ENCODE results near the gene MCTP1.
"Not testable (repeated sequence)": the region's sequence is repeated elsewhere in the genome, so short reads cannot be mapped to it uniquely, and the experiment has no call there.

Gene MCTP1

DNA sequence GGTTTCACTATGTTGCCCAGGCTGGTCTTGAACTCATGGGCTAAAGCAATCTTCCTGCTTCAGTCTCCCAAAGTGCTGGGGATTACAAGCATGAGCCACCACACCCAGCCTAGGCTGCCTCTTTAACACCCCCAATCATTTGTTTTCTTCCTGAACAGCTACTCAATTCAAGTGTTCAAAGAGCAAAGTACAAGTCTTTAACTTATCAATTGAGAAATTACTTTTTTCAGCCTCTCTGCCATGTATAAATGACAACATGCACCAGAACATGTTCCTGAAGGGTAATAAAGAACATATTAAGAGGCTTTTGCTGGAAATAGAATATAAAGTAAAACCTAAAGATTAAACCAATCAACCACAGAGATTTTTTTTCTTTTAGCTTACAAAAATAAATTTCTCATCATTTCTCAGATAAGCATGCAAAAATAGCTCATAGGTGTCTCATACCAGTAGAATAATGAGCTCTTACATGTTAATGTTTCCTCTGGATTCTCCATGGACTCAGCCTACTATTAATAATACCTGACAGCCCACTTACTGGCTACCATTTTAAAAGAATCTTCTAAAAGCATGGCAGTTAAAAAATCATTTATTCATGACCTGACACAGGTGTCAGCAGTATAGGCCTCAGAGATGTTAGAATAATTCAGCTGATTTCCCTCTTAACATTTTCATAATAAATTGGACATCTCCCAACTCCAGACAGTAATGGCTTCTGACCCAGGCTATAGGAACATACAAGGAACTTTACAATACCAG, 60.0 kb downstream of the MCTP1 start:
- Mint-ChIP-seq H3K9me3 (no peaks in the 10 kb centered on the region), H3K4me3 (no peak overlapping the region), H3K36me3 (ENCODE audit: low read depth) (no peaks in the 10 kb centered on the region), H3K27me3 (peaks cover 4% of the 10 kb centered on the region), H3K4me1 (ENCODE audit: low read depth) (no peaks in the 10 kb centered on the region), H3K27ac (no peak overlapping the region)

- Mint-ChIP-seq H3K36me3 (ENCODE audit: low read depth) (no peaks in the 10 kb centered on the region), H3K4me3 (no peak overlapping the region), H3K4me1 (ENCODE audit: low read depth) (no peaks in the 10 kb centered on the region), H3K27me3 (peaks cover 4% of the 10 kb centered on the region), H3K9me3 (no peaks in the 10 kb centered on the region), H3K27ac (no peak overlapping the region)
These were observed 61.2 kb downstream of the MCTP1 start for GRCh38 chr5:95223566-95224258.

- H3K36me3 Mint-ChIP-seq (ENCODE audit: low read depth), result no peaks in the 10 kb centered on the region
- H3K9me3 Mint-ChIP-seq, result no peaks in the 10 kb centered on the region
- H3K27ac Mint-ChIP-seq, result no peak overlapping the region
- peaks cover 4% of the 10 kb centered on the region for H3K27me3 Mint-ChIP-seq
- H3K4me3 Mint-ChIP-seq, result no peak overlapping the region
- H3K4me1 Mint-ChIP-seq (ENCODE audit: low read depth), result no peaks in the 10 kb centered on the region
These were observed 62.1 kb downstream of the MCTP1 start for GRCh38 chr5:95222836-95223235.

GRCh38 chr5:95221234-95221633, 63.7 kb downstream of the MCTP1 start:
- H3K36me3 Mint-ChIP-seq (ENCODE audit: low read depth), result no peaks in the 10 kb centered on the region
- no peak overlapping the region for H3K4me3 Mint-ChIP-seq
- H3K9me3 Mint-ChIP-seq, result no peaks in the 10 kb centered on the region
- H3K4me1 Mint-ChIP-seq (ENCODE audit: low read depth), result no peaks in the 10 kb centered on the region
- H3K27ac Mint-ChIP-seq, result no peak overlapping the region
- H3K27me3 Mint-ChIP-seq, result no peaks in the 10 kb centered on the region

DNA sequence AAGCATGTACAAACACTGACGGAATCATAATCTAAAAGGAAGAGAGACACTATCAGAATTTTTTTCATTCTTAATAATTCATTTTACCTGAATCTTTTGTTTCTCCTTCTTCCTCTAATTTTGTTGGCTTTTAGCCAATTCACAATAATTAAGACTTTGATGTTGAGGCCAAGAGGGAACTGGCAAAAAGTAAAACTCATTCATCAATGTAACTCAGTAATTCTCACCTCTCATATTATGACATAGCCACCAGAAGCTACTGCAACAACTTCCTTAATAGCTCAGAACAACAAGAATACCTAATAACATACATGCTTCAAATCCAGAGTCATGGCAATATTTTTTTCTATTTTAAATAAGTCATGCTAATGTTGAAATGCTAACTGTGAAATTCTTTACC, 64.5 kb downstream of the MCTP1 start:
- Mint-ChIP-seq H3K9me3 (no peaks in the 10 kb centered on the region), H3K4me3 (no peak overlapping the region), H3K4me1 (ENCODE audit: low read depth) (no peaks in the 10 kb centered on the region), H3K36me3 (ENCODE audit: low read depth) (no peaks in the 10 kb centered on the region), H3K27ac (no peak overlapping the region), H3K27me3 (no peaks in the 10 kb centered on the region)

GRCh38 chr5:95219411-95219810, 65.5 kb downstream of the MCTP1 start:
- H3K27me3 Mint-ChIP-seq, result no peaks in the 10 kb centered on the region
- H3K27ac Mint-ChIP-seq, result no peak overlapping the region
- no peaks in the 10 kb centered on the region for H3K9me3 Mint-ChIP-seq
- no peaks in the 10 kb centered on the region for H3K36me3 Mint-ChIP-seq (ENCODE audit: low read depth)
- H3K4me1 Mint-ChIP-seq (ENCODE audit: low read depth), result no peaks in the 10 kb centered on the region
- no peak overlapping the region for H3K4me3 Mint-ChIP-seq

DNA sequence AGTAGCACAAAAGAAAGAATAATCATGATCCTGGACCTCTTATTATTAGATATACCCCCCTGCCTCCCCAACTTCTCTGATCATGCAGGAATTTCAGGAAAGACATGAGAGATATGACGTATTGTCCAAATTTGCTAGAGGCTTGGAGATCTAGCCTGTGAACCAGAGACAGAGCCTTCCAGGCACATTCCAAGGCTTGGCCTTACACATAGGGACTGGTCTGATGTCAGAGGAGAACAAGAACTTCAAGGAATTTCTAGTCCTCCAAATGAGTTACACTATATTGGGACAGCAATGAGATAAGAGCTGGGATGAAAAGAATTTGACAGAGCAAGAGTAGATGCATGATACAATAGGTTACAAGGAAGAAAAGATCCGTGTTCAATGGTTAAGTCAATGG, 67.0 kb downstream of the MCTP1 start:
- H3K27me3 Mint-ChIP-seq, result no peaks in the 10 kb centered on the region
- H3K4me3 Mint-ChIP-seq, result no peak overlapping the region
- H3K4me1 Mint-ChIP-seq (ENCODE audit: low read depth), result no peaks in the 10 kb centered on the region
- no peaks in the 10 kb centered on the region for H3K36me3 Mint-ChIP-seq (ENCODE audit: low read depth)
- H3K9me3 Mint-ChIP-seq, result no peaks in the 10 kb centered on the region
- H3K27ac Mint-ChIP-seq, result no peak overlapping the region

GRCh38 chr5:95217351-95217750, 67.5 kb downstream of the MCTP1 start:
- Mint-ChIP-seq H3K4me1 (ENCODE audit: low read depth) (no peaks in the 10 kb centered on the region), H3K27me3 (no peaks in the 10 kb centered on the region), H3K36me3 (ENCODE audit: low read depth) (no peaks in the 10 kb centered on the region)

DNA sequence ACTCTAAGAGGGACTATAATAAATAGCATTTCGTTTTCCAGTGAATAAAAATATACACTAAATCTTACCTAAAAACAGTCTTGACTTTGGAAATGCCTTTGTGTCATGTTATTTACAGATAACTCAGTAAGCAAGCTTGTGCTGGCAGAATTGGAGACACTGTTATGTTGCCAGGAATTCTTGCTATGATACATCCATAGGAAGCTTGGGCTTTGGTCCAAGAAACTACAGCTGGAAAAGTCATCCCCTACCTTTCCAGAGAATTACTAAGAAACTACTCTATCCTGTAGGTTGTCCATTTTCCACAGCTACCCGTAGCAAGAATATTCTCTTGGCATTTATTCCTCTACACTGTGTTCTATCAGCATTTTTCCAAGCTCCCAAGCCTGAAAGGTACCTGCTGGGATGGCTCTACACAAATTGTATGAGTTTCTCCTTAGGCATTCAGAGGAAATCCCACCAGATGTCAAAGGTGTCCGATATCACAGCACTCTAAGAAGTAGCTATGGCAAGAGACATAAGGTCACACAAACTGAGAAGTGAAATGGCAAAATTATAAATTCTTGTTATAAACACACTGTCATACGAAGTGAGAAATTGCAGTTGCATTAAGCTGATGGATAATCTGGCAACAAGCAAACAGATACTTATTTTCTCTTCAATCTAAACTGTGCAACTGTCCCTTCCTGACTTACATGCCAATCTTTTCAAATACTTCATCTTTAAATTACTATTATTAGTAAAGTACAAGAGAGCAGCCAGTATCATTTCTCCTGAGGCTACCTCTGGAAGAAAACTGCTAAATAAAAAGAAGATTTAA, 68.5 kb downstream of the MCTP1 start:
- H3K4me3 Mint-ChIP-seq, result no peak overlapping the region
- no peak overlapping the region for H3K27ac Mint-ChIP-seq
- H3K4me1 Mint-ChIP-seq (ENCODE audit: low read depth), result no peaks in the 10 kb centered on the region
- no peaks in the 10 kb centered on the region for H3K9me3 Mint-ChIP-seq
- no peaks in the 10 kb centered on the region for H3K27me3 Mint-ChIP-seq
- H3K36me3 Mint-ChIP-seq (ENCODE audit: low read depth), result no peaks in the 10 kb centered on the region

More at GRCh38 chr5:95217351-95217750, 67.5 kb downstream of the MCTP1 start:
- Mint-ChIP-seq H3K4me3 (no peak overlapping the region), H3K9me3 (no peaks in the 10 kb centered on the region), H3K27ac (no peak overlapping the region)

DNA sequence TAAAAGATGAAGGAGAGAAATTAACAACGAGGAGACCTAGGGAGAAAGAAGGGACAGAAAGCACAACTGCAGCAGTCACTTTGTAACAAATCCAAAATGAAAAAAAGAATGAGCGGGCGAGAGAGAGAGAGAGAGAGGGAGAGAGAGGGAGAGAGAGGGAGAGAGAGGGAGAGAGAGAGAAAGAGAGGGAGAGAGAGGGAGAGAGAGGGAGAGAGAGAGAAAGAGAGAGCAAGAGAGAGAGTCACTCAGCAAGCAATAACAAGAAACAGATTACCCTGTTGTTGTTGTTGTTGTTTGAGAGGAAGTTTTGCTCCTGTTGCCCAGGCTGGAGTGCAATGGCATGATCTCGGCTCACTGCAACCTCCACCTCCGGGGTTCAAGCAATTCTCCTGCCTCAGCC, 77.1 kb downstream of the MCTP1 start:
- H3K36me3 Mint-ChIP-seq (ENCODE audit: low read depth); H3K9me3 Mint-ChIP-seq; H3K4me3 Mint-ChIP-seq; H3K27me3 Mint-ChIP-seq; H3K4me1 Mint-ChIP-seq (ENCODE audit: low read depth); H3K27ac Mint-ChIP-seq: not testable (repeated sequence)

- no peak overlapping the region for H3K4me3 Mint-ChIP-seq
- H3K9me3 Mint-ChIP-seq, result no peaks in the 10 kb centered on the region
- no peaks in the 10 kb centered on the region for H3K36me3 Mint-ChIP-seq (ENCODE audit: low read depth)
- no peaks in the 10 kb centered on the region for H3K27me3 Mint-ChIP-seq
- H3K27ac Mint-ChIP-seq, result no peak overlapping the region
- H3K4me1 Mint-ChIP-seq (ENCODE audit: low read depth), result no peaks in the 10 kb centered on the region
These were observed 90.0 kb downstream of the MCTP1 start for GRCh38 chr5:95194856-95195255.

- Mint-ChIP-seq H3K4me3 (no peak overlapping the region), H3K36me3 (ENCODE audit: low read depth) (no peaks in the 10 kb centered on the region), H3K9me3 (no peaks in the 10 kb centered on the region), H3K27ac (no peak overlapping the region), H3K27me3 (no peaks in the 10 kb centered on the region), H3K4me1 (ENCODE audit: low read depth) (no peaks in the 10 kb centered on the region)
These were observed 93.6 kb downstream of the MCTP1 start for GRCh38 chr5:95191330-95191729.

DNA sequence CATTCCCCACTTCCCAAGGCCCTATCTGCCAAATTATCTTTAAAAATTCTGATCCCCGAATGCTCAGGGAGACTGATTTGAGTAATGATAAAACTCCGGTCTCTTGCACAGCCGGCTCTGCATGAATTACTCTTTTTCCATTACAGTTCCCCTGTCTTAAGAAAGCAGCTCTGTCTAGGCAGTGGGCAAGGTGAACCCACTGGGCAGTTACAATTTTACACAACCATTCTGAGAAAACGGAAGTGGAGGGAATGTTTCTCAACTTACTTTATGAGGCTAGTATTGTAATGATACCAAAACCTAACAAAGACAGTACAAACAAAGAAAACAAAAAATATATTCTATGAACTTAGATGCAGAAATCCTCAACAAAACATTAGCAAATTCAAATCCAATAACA, 100.0 kb downstream of the MCTP1 start:
- H3K9me3 Mint-ChIP-seq, result peaks cover 3% of the 10 kb centered on the region
- H3K27ac Mint-ChIP-seq, result no peak overlapping the region

GRCh38 chr5:95181644-95182043, 103.2 kb downstream of the MCTP1 start:
- peaks cover 8% of the 10 kb centered on the region for H3K27me3 Mint-ChIP-seq
- no peaks in the 10 kb centered on the region for H3K36me3 Mint-ChIP-seq (ENCODE audit: low read depth)
- no peaks in the 10 kb centered on the region for H3K4me1 Mint-ChIP-seq (ENCODE audit: low read depth)
- peaks cover 6% of the 10 kb centered on the region for H3K9me3 Mint-ChIP-seq
- H3K27ac Mint-ChIP-seq, result no peak overlapping the region
- H3K4me3 Mint-ChIP-seq, result no peak overlapping the region

More for the DNA sequence above, 100.0 kb downstream of the MCTP1 start:
- Mint-ChIP-seq H3K4me3 (no peak overlapping the region), H3K36me3 (ENCODE audit: low read depth) (no peaks in the 10 kb centered on the region), H3K27me3 (peaks cover 8% of the 10 kb centered on the region), H3K4me1 (ENCODE audit: low read depth) (no peaks in the 10 kb centered on the region)

GRCh38 chr5:95178046-95178651, 106.7 kb downstream of the MCTP1 start:
- no peaks in the 10 kb centered on the region for H3K36me3 Mint-ChIP-seq (ENCODE audit: low read depth)

More at GRCh38 chr5:95178046-95178651, 106.7 kb downstream of the MCTP1 start:
- no peak overlapping the region for H3K4me3 Mint-ChIP-seq
- no peaks in the 10 kb centered on the region for H3K4me1 Mint-ChIP-seq (ENCODE audit: low read depth)
- no peak overlapping the region for H3K27ac Mint-ChIP-seq
- peaks cover 6% of the 10 kb centered on the region for H3K9me3 Mint-ChIP-seq
- peaks cover 8% of the 10 kb centered on the region for H3K27me3 Mint-ChIP-seq

All from stimulated activated naive CD8-positive, alpha-beta T cell treated with anti-CD3 and anti-CD28 coated beads, Interleukin-15, Interleukin-2, amounts not matched to agents 100 ng/mL and 50 ng/mL, for 24 hours (primary cell).